Measurements from ENCODE around the gene ATXN10. TPM values are rescaled to one million over a fixed set of nuclear protein-coding genes. Genes with fewer than 3 reads are reported as not detected.

Gene ATXN10
- total RNA-seq, 1 donor from 2014 or later = 84.2 TPM

DNA sequence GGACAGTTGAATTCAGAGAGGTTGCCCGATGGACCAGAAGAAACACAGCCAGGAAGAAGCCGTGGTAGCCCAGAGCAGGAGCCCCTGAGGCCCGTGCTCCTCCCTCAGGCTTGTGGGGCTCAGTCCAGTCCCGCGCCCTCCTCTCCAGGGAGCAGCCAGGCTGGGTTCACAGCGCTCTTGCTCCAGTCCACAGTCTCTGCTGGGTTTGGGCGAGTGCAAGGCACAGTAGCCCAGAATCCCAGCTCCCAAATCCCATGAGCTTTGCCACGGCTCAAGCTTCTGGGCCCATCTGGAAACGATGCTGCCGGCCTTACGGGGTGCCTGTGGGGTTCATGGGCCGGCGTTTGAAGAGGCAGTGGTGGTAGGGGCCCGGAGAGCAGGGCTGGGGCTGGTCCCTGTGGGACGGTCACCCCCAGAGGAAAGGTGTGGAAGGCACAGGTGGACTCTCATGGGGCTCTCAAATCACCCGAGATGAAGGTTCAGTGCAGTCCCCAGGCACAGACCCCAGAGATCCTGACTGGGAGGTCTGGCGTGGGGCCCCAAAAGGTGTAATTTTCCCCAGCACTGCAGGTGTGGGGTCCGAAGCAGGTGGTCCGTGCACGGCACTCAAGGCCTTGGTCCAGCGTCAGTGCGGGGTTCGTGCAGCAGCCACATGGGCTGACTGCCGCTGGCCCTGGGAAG lies 30.6 kb upstream of the ATXN10 start:
- intact Hi-C loops (cut with micrococcal nuclease) = no loop called here

DNA sequence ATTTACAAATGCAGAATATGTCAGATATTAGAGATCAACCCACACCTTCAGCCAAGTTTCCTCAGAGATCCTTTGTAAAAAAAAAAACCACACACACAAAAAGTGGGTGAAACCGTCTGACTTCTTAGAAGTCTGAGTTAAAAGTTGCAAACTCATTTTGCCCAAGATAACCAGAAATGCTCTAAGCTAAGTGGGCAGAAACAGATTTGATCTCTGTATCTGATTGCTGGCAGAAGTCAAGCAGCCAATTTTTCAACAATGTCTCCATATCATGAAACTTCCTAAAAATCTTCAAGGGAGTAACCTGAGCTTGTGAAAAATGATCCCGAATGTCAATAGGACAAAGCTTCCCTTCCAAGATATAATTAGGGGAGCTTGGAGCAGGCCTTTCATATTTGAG lies 28.6 kb upstream of the ATXN10 start:
- intact Hi-C loops (cut with micrococcal nuclease) = no loop called here

GRCh38 chr22:45644714-45645113 lies 26.9 kb upstream of the ATXN10 start:
- intact Hi-C loops (cut with micrococcal nuclease) = loop anchor here (5.0 kb wide), 2 partner anchors 67 to 473 kb away; no protein-coding TSS in a partner anchor

GRCh38 chr22:45645150-45645525 lies 26.5 kb upstream of the ATXN10 start:
- intact Hi-C loops (cut with micrococcal nuclease) = loop anchor here (5.0 kb wide), 2 partner anchors 68 to 472 kb away; no protein-coding TSS in a partner anchor

DNA sequence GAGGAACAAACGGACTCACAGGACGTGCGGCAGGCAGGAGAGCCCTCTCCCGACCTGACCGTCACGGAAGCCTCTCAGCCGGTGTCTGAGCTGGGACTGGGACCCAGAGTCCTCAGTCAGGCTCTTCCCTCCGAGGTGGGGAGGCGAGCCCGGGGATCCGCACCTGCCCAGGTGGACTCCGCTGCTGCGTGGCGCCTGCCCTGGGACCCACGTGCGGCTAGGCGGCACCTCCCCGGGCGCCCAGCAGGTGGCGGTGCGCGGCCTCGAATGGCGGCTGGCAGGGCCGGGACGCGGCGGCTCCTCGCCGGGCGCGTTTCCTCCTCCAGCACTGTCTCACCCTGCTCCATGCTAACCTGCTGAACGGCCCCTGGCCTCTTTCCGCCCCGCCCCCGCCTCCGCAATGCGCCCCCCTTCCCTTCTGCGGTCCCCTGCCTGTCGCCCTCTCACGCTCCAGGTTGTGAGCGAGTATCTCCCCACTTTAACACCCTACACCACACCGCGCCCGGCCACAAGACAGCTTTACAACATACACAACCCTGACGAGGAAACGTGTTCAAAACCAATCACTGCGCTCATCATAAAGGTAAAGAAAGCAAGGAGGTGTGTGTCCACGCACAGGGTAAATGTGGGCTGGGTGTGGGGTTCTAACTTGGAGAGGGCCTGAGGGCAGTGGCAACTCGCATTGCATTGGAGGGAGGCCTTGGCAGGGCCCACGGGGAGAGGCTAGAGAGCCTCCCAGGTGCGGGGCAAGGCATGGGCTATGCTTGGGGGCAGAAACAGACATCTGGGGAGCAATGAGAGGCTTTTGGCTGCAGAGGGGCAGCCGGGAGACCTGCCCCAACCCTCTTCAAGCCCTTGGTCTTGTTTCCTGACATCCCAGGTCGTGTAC lies 25.9 kb upstream of the ATXN10 start:
- intact Hi-C loops (cut with micrococcal nuclease) = loop anchor here (1.0 to 5.0 kb wide), 3 partner anchors 68 to 472 kb away; no protein-coding TSS in a partner anchor

- intact Hi-C loops (cut with micrococcal nuclease) = loop anchor here (5.0 kb wide), 2 partner anchors 70 to 470 kb away; no protein-coding TSS in a partner anchor
Measured at GRCh38 chr22:45647532-45648225, 24.0 kb upstream of the ATXN10 start.

DNA sequence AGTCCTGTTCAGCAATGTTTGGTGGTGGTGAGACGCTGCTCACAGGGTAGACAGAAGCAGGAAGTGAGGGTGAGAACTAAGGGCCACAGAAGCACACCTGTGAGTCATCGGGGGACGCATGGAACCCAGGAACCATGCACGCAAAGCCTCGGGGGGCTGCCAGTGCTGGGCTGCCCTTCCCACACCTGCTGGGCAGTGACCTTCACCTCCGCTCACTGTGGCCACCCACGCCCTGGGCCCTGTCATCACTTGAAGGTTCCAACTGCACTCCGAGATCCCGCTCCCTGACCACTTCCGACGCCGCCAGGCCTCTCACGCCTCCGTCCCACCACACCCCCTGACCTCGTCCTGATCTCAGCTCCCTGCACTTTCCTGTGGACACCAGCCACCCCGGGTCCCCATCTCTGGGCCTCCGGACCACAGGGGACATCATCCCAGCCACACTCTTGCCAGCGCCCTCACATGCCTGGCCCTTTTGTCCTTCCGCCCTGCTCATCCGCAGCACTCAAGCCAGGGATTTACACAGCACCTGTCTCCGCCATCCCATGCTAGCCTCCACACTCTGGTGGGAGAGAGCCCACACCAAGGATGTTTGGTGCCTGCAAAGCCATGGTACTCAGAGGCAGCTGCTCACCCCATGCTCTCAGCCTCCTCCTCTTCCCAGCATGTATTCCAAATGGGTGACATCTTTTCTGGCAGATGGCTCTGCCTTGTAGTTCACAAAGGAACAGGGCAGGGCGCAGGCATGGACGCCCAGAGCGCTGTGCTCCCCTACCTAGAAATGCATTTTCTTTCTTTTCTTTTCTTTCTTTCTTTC lies 23.1 kb upstream of the ATXN10 start:
- intact Hi-C loops (cut with micrococcal nuclease) = loop anchor here (5.0 kb wide), 2 partner anchors 71 to 469 kb away; no protein-coding TSS in a partner anchor

DNA sequence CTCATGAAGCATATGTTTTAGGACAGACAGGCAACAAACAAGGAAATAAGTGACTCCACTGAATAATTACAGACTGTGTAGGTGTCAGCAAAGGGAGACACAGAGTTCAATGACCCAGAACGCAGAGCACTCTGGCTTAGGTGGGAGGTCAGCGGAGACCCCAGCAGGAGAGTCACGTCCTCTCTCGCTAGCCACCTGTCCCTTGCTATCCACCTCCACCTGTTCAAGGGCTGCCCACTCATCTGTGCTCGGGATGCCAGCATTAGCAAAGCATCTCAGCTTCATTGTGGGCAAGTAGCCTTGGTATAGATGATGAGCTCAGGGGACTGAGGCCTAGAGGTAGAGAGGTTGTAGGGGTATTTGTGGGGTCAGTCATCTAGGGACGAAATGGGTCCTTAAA lies 21.8 kb upstream of the ATXN10 start:
- intact Hi-C loops (cut with micrococcal nuclease) = loop anchor here (5.0 kb wide), 2 partner anchors 73 to 467 kb away; no protein-coding TSS in a partner anchor

DNA sequence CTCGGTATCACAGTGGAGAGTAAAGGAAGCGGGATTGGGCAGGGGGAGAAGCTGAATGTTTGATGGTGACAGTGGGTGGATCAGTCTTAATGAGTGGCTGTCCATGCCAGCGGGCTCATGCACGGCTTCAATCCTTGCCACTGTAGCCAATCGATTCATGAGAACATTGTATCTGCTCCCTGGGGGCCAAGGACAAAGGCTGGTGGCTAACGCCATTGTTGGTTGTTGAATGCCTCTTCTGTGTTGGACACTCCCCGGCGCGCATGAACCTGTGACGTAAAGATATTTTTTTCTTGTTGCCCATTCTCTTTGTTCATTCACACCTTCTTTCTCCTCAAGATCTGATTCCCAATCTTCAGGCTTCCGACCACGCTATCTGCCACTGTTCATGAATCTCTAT lies 20.9 kb upstream of the ATXN10 start:
- intact Hi-C loops (cut with micrococcal nuclease) = no loop called here

DNA sequence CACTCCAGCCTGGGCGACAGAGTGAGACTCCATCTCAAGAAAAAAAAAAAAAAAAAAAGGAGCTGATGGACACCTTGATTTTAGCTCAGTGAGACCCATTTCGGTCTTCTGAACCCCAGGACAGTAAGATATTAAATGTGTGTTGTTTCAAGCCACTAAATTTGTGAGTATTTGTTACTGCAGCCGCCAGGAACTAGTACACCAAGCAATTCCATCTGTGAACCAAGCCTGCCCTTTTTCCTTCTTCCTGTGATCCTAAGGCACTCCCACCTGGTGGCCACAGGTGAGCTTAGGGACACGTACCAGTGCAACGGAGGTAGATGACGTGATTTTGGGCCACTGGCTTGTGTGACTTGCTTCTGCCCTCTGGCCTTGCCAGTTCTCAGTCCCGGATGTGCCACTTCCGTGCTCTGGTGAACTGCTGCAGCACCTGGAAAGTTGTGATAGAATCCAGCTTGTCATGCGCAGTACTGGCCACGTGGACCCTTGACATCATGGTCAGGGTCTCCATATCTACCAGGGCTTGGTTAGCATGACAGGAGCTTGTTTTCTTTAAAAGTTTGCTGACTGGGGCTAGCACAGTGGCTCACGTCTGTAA lies 19.6 kb upstream of the ATXN10 start:
- intact Hi-C loops (cut with micrococcal nuclease) = no loop called here

DNA sequence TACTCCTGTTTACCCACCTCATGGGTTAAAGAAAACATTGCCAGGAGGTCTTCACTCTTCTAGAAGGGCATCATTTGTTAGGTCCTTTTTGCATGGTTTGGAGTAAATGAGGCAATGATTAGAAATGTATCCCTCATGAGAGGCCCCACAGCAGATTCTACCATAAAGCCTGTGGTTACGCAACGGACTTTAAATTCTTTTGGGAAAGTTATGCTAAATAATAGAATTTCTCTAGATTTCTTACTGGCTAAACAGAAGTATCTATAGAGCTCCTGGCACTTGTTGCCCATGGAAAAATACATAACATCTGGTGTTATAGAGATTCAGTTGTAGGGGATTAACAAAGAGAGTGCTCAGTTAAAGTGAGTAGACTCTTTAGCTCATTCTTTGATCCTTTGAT lies 15.1 kb upstream of the ATXN10 start:
- intact Hi-C loops (cut with micrococcal nuclease) = no loop called here

GRCh38 chr22:45657701-45658100 lies 13.9 kb upstream of the ATXN10 start:
- intact Hi-C loops (cut with micrococcal nuclease) = no loop called here

DNA sequence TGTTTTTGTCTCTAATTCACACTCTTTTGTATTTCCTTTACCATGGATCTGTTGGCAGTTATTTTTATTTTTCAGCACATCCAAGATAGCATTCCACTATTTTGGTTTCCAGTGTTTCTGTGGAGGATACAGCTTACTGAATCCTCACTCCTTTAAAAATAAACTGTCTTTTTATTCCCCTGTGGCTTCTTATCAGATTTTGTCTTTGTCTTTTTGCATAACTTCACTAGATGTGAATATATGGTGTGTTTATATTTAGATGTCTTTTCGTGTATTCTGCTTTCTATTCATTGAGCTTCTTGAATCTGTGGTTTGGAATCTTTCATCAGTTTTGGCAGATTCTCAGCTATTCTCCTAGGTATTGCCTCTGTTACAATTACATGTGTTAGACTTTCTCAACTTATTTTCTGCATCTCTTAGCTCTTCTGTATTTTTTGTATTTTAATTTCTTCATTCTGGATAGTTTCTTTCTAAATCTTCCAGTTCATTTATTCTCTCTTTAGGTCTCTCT lies 7.4 kb upstream of the ATXN10 start:
- intact Hi-C loops (cut with micrococcal nuclease) = no loop called here

GRCh38 chr22:45667486-45667885 lies 4.1 kb upstream of the ATXN10 start:
- intact Hi-C loops (cut with micrococcal nuclease) = no loop called here

- intact Hi-C loops (cut with micrococcal nuclease) = loop anchor here (5.0 to 10.0 kb wide), 3 partner anchors 258 to 426 kb away; partner anchors contain the start of genes KIAA0930, RIBC2 and SMC1B
Measured at GRCh38 chr22:45670363-45670762, 1.3 kb upstream of the ATXN10 start.

GRCh38 chr22:45670981-45671782 lies 452 bp upstream of the ATXN10 start:
- intact Hi-C loops (cut with micrococcal nuclease) = loop anchor here (1.0 to 10.0 kb wide), 4 partner anchors 259 to 426 kb away; partner anchors contain the start of genes KIAA0930, RIBC2 and SMC1B

GRCh38 chr22:45672564-45673481 lies 1.2 kb downstream of the ATXN10 start:
- intact Hi-C loops (cut with micrococcal nuclease) = loop anchor here (5.0 to 10.0 kb wide), 3 partner anchors 261 to 428 kb away; partner anchors contain the start of genes KIAA0930, RIBC2 and SMC1B

Measured in T-helper 1 cell treated with Interleukin-12 subunit alpha and Interleukin-12 subunit beta and Interleukin-4 antibody, amounts not matched to agents 30 ng/mL and 1 ng/mL, for 36 hours (primary cell).